Neural progenitor cell (in vitro differentiated cells): ENCODE measurements around the gene MTFR2. TPM values are rescaled to one million over a fixed set of nuclear protein-coding genes. Genes with fewer than 3 reads are reported as not detected.

Experiments used
- DNase-seq: peaks from one replicate; pipeline ENCODE4 v3.0.0-alpha.2; 2016; ENCODE audit warnings: low spot score
- H2AFZ ChIP-seq: fragments of 200-600 bp; sonication (generic); replicated peaks from 2 replicates; pipeline ENCODE4 v1.6.1; 2016; ENCODE audit warnings: antibody characterized with exemption
- H3F3A ChIP-seq: fragments of 200-600 bp; sonication (generic); 2 replicates; pipeline ENCODE4 v1.6.1; 2016; ENCODE audit warnings: antibody characterized with exemption, low read depth
- H3K27ac ChIP-seq: fragments of 200-600 bp; sonication (generic); 2 replicates; pipeline ENCODE4 v1.5.1; 2016; ENCODE audit warnings: mild to moderate bottlenecking
- H3K27me3 ChIP-seq: fragments of 200-600 bp; sonication (generic); 2 replicates; pipeline ENCODE4 v1.6.1; 2016; ENCODE audit warnings: mild to moderate bottlenecking, moderate library complexity
- H3K36me3 ChIP-seq: fragments of 200-600 bp; sonication (generic); 2 replicates; pipeline ENCODE4 v1.5.1; 2016
- H3K4me1 ChIP-seq: fragments of 200-600 bp; sonication (generic); 2 replicates; pipeline ENCODE4 v1.6.1; 2016; ENCODE audit warnings: mixed run types
- H3K4me2 ChIP-seq: fragments of 200-600 bp; sonication (generic); 2 replicates; pipeline ENCODE4 v1.6.1; 2016
- H3K4me3 ChIP-seq: fragments of 200-600 bp; sonication (generic); 2 replicates; pipeline ENCODE4 v1.5.1; 2016
- H3K79me2 ChIP-seq: fragments of 200-600 bp; sonication (generic); 2 replicates; pipeline ENCODE4 v1.6.1; 2016; ENCODE audit warnings: low read depth
- H3K9ac ChIP-seq: fragments of 200-600 bp; sonication (generic); 2 replicates; pipeline ENCODE4 v1.6.1; 2016
- H3K9me3 ChIP-seq: fragments of 200-600 bp; sonication (generic); 2 replicates; pipeline ENCODE4 v1.5.1; 2016; ENCODE audit warnings: low read depth
- H4K20me1 ChIP-seq: fragments of 200-600 bp; sonication (generic); 2 replicates; pipeline ENCODE4 v1.6.1; 2016; ENCODE audit warnings: low read depth
- H3K27ac Mint-ChIP-seq: 3 replicates; pipeline ENCODE4 v1.8.0; 2021; ENCODE audit warnings: mixed read lengths
- H3K27me3 Mint-ChIP-seq: 2 replicates; pipeline ENCODE4 v1.8.0; 2022; ENCODE audit warnings: low read depth, mild to moderate bottlenecking, inconsistent platforms, moderate library complexity, mixed read lengths; ENCODE audit not compliant: insufficient read depth
- H3K36me3 Mint-ChIP-seq: 3 replicates; pipeline ENCODE4 v1.8.0; 2021; ENCODE audit warnings: mixed read lengths
- H3K4me1 Mint-ChIP-seq: 3 replicates; pipeline ENCODE4 v1.8.0; 2021; ENCODE audit warnings: mixed read lengths
- H3K4me3 Mint-ChIP-seq: 3 replicates; pipeline ENCODE4 v1.8.0; 2021; ENCODE audit warnings: mild to moderate bottlenecking, moderate library complexity, mixed read lengths
- H3K9me3 Mint-ChIP-seq: 3 replicates; pipeline ENCODE4 v1.8.0; 2020; ENCODE audit warnings: mixed read lengths
- EZH2 ChIP-seq: fragments of 200-600 bp; sonication (generic); IDR thresholded peaks from 2 replicates; pipeline ENCODE4 v1.6.1; 2017; ENCODE audit warnings: antibody characterized with exemption, mild to moderate bottlenecking, moderate library complexity
- EZH2phosphoT487 ChIP-seq: fragments of 200-600 bp; sonication (generic); IDR thresholded peaks from 2 replicates; pipeline ENCODE4 v1.6.1; 2017; ENCODE audit warnings: antibody characterized with exemption
- total RNA-seq: library from RNA; depleted of rRNA; stranded (reverse); fragments of >200 nt; gene quantifications from 2 replicates; pipeline ENCODE4 v1.2.3, GENCODE V29; 2015; ENCODE audit warnings: low replicate concordance
- TF ChIP-seq, protein P1 (sequence below): fragments of 200-600 bp; sonication (generic); IDR thresholded peaks from 2 replicates; pipeline ENCODE4 v1.5.1; 2017; ENCODE audit warnings: antibody characterized with exemption, mild to moderate bottlenecking

Gene MTFR2
- 6.2 and 12.6 TPM in 2 replicates for total RNA-seq

DNA sequence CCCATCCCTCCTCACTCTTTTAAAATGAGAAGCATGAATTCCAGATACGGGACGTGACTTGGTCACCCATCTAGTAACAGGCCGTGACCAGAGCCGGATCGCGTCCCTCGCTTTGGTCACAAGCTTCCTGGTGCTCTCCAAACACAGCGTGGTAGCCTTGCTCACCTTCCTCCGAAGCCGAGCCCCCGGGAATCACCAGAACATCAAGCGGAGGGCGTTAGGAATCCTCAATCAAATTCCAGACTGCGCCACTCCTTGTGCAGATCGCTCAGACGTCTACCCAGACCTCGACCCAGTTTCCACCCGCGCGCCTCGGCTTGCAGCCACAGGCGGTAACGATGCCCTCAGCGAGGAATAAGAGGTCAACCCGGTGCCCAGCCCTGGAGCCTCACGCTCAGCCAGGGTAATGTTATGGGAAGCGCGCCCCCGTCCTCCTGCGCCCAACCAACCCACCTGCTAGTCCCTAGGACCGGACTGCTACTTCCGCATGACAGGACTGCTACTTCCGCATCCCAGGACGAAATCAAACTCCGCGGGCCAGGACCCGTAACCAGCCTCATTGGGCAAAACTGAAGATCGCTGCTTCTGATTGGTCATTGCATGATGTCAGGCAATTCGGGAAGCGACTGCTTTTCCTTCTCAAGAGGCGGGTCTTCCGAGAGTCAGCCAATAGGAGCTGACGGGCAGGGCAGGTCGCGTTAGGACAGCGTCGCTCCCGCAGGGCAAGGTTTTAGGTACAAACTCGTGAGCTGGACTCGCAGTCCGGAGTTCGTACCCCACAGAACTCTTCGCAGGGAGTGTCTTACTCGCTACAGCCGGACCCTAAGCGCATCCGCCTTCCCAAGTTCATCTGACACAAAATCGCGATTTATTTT lies at the start of gene MTFR2:
Gene MTFR2 (minus strand): TSS at position 501 of the 875 bp plus-strand sequence. CDS start 1,212 bp downstream, outside the sequence.
- peaks cover 39% of the 10 kb centered on the region for H3F3A ChIP-seq
- peak within 1 kb of the TSS; percentile 96 for H2AFZ ChIP-seq
- Mint-ChIP-seq H3K27ac (no peak within 1 kb of the TSS), H3K9me3 (no peaks in the 10 kb centered on the region), H3K4me3 (peak within 1 kb of the TSS; percentile 97), H3K27me3 (no peaks in the 10 kb centered on the region), H3K4me1 (peaks cover 22% of the 10 kb centered on the region), H3K36me3 (no peaks in the 10 kb centered on the region)
- peaks cover 8% of the 10 kb centered on the region for H3K4me1 ChIP-seq
- peak within 1 kb of the TSS; percentile 96 for H3K4me2 ChIP-seq
- no peak within 1 kb of the TSS for H3K27ac ChIP-seq
- H3K79me2 ChIP-seq, result peaks cover 9% of the 10 kb centered on the region
- TF ChIP-seq EZH2 (no peak), EZH2phosphoT487 (no peak)
- TF ChIP-seq, protein P1, sequence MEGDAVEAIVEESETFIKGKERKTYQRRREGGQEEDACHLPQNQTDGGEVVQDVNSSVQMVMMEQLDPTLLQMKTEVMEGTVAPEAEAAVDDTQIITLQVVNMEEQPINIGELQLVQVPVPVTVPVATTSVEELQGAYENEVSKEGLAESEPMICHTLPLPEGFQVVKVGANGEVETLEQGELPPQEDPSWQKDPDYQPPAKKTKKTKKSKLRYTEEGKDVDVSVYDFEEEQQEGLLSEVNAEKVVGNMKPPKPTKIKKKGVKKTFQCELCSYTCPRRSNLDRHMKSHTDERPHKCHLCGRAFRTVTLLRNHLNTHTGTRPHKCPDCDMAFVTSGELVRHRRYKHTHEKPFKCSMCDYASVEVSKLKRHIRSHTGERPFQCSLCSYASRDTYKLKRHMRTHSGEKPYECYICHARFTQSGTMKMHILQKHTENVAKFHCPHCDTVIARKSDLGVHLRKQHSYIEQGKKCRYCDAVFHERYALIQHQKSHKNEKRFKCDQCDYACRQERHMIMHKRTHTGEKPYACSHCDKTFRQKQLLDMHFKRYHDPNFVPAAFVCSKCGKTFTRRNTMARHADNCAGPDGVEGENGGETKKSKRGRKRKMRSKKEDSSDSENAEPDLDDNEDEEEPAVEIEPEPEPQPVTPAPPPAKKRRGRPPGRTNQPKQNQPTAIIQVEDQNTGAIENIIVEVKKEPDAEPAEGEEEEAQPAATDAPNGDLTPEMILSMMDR, result peak; percentile 11
- peak within 1 kb of the TSS; percentile 90 for H3K4me3 ChIP-seq
- no peaks in the 10 kb centered on the region for H3K27me3 ChIP-seq
- H4K20me1 ChIP-seq, result no peaks in the 10 kb centered on the region
- peak within 1 kb of the TSS; percentile 53 for H3K9ac ChIP-seq
- H3K36me3 ChIP-seq, result no peaks in the 10 kb centered on the region
- H3K9me3 ChIP-seq, result no peaks in the 10 kb centered on the region
- DNase-seq, result peak; percentile 98

DNA sequence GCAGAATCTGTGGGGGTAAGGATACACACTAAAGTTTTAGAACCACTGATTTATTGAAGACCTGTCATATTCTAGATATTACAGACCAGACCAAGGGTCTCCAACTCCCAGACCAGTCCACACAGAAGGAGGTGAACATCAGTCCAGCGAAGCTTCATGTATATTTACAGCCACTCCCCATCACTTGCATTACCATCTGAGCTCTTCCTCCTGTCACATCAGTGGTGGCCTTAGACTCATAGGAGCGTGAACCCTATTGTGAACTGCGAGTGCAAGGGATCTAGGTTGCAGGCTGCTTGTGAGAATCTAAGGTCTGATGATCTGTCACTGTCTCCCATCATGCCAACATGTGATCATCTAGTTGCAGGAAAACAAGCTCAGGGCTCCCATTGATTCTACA lies 44.5 kb upstream of the MTFR2 start:
- Mint-ChIP-seq H3K36me3 (no peaks in the 10 kb centered on the region), H3K4me3 (no peak overlapping the region), H3K9me3 (no peaks in the 10 kb centered on the region), H3K27ac (no peak overlapping the region), H3K4me1 (peaks cover 12% of the 10 kb centered on the region), H3K27me3 (no peaks in the 10 kb centered on the region)
- H3K4me2 ChIP-seq, result no peak overlapping the region
- no peak overlapping the region for H3K27ac ChIP-seq
- H3K9ac ChIP-seq, result no peak overlapping the region
- H3K9me3 ChIP-seq, result no peaks in the 10 kb centered on the region
- H3K4me1 ChIP-seq, result peaks cover 7% of the 10 kb centered on the region
- H3K27me3 ChIP-seq, result no peaks in the 10 kb centered on the region
- H3K79me2 ChIP-seq, result no peaks in the 10 kb centered on the region
- H2AFZ ChIP-seq, result no peak overlapping the region
- no peaks in the 10 kb centered on the region for H4K20me1 ChIP-seq
- DNase-seq, result no peak
- peaks cover 7% of the 10 kb centered on the region for H3F3A ChIP-seq
- TF ChIP-seq EZH2, result no peak
- TF ChIP-seq, protein P1, result no peak
- TF ChIP-seq EZH2phosphoT487, result no peak
- no peaks in the 10 kb centered on the region for H3K36me3 ChIP-seq
- no peak overlapping the region for H3K4me3 ChIP-seq

DNA sequence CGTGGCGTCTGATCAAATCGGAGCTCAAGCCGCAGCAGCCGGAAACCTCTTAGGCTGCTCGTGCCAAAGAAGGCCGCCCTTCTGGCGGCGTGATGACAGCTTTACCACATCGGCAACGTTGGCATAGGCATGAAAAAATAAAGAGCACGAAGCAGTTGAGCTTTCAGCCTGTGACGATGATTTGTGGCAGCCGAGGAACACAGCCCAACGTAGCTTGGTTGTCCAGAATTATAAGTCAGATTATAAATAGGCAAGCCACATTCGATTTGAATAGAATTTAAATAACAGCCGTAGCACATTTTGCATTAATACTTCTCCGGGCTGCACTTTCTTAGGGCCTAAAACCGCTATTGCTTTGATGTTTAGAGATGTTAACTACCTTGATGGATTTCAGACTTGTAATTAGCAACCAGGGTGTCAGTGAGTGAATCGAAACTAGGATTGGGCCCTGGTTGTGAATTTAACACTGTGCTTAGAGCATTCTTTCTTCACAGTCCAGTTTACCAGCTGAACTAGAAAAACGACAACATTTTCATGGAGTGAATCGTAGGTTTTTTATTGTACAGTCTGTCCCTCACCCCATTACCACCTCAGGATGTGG lies 40.4 kb upstream of the MTFR2 start:
- TF ChIP-seq EZH2, result no peak
- TF ChIP-seq, protein P1, result no peak
- TF ChIP-seq EZH2phosphoT487, result no peak
- peak overlapping the region; percentile 93 for H3K4me3 ChIP-seq
- peak overlapping the region; percentile 82 for H3K4me2 ChIP-seq
- H3K27me3 ChIP-seq, result no peaks in the 10 kb centered on the region
- H3K27ac Mint-ChIP-seq, result peak overlapping the region; percentile 100
- H3F3A ChIP-seq, result peaks cover 19% of the 10 kb centered on the region
- H3K9ac ChIP-seq, result peak overlapping the region; percentile 80
- no peaks in the 10 kb centered on the region for H3K36me3 ChIP-seq
- peaks cover 30% of the 10 kb centered on the region for H3K4me1 Mint-ChIP-seq
- H3K4me3 Mint-ChIP-seq, result peak overlapping the region; percentile 97
- peaks cover 36% of the 10 kb centered on the region for H4K20me1 ChIP-seq
- no peaks in the 10 kb centered on the region for H3K9me3 ChIP-seq
- H3K79me2 ChIP-seq, result peaks cover 41% of the 10 kb centered on the region
- no peaks in the 10 kb centered on the region for H3K9me3 Mint-ChIP-seq
- H2AFZ ChIP-seq, result peak overlapping the region; percentile 53
- H3K36me3 Mint-ChIP-seq, result no peaks in the 10 kb centered on the region
- H3K27ac ChIP-seq, result peak overlapping the region; percentile 83
- peaks cover 9% of the 10 kb centered on the region for H3K4me1 ChIP-seq
- peaks cover 7% of the 10 kb centered on the region for H3K27me3 Mint-ChIP-seq
- peak; percentile 70 for DNase-seq
